Right forelimb (tissue), 1 donor: ENCODE measurements around the gene NEK8.
A peak's percentile ranks its signal among the peaks of the same experiment; 100 is the strongest.
"Not testable (repeated sequence)": the region's sequence is repeated elsewhere in the genome, so short reads cannot be mapped to it uniquely, and the experiment has no call there.

Experiments
- DNase-seq: peaks from one replicate; pipeline ENCODE4 v3.0.0-alpha.2; 2018

Gene NEK8

DNA sequence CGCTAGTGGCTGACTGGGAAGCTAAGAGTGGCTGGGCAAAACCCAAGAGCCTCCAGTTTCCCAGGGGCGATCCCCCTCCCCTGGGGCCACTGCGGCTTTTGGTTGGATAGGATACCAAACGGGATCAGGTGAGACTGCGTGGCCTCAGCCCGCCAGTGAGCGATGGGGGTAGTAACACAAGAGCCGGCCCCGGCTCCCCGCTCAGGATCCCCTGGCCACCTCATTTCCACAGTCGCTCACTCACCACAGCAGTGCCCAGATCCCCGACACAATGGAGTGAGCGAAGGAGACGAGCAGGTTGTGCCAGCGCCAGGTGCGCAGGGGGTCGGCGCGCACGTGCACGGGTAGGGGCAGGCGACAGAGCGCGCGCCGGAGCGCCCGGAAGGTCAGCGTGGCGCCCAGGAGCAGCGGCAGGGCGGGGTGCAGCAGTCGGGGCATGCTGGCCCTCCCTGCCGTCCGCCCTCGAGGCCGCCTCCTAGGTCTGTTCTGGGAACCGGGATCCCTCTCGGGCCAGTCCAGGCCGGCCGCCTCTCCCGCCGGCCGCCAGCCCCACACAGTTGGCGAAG is 2.8 kb upstream of the NEK8 start:
- DNase-seq: no peak

DNA sequence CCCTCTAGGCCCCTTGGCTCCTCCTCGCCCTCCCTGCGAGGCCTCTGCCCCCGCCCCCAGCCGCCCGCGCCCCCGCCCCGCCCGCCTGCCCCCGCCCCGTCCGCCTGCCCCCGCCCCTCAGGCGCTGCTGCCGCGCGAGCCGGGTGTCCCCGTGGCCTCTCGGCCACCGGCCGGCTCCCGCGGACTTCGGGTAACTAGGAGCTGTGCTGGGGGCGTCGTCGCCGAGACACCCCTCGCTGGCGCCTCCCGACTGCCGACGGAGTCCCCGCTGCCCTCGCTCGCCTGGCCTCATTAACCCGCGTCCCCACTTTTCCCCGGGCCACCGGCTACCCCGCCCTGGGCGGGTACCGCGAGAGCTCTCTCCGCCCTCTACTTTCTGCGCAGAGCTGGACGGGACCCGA is 2.4 kb upstream of the NEK8 start, which contains the start of gene TLCD1:
Gene TLCD1 (minus strand): TSS at position 8 of the 401 bp plus-strand sequence. CDS start 136 bp downstream, outside the sequence.
- peak; percentile 87 for DNase-seq

DNA sequence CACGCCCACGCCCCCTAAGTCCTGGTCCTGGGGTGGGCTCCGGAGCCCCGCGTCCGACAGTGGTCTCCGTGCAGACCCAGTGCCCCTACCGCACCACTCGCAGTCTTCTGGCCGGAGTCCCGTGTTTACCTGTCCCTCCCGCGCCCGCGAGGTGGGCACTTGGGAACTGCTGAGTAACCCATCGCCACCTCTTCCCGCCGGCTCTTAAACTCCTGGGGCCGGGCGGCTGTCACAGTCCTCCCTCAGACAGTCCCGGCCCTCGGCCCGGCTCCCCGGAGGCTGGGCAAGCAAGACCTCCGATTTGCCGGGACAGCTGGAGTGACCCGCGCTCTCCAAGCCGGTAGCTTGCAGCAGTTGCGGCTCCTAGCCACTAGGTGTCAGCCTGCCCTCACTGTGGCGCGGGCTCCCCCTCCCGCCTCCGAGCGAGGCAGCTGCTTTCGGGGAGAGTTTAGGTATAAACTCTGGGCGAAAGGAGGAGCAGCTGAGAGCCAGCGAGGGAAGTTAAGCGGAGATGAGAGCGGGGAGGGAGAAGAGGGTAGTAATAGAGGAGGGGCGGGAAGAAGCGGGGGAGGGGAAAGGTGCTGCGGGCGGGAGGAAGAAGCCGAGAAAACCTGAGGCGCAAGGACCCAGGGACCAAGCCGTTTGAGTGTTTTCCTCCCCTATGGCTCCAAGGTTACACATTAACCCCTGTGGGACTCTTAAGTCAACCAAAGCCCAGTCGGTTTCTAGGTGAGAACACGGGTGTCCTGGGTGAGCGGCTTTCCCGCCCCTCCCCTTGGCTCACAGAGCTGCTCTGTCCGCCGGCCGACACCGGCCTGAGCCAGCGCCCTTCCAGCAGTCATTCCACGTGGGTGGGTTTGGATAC is 1.7 kb upstream of the NEK8 start:
- peak; percentile 97 for DNase-seq

DNA sequence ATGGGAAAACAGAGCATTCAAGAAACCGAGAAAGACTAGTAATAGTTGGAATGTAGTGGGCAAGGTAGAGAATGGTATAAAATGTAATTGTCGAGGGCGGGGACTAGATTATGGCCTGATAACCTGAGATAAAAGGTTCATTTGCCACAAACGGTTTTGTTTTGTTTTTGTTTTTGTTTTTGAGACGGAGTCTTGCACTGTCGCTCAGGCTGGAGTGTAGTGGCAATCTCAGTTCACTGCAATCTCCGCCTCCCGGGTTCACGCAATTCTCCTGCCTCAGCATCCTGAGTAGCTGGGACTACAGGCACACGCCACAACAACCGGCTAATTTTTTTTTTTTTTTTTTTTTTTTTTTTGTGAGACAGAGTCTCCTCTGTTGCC is 1.4 kb downstream of the NEK8 start:
- no peak for DNase-seq

DNA sequence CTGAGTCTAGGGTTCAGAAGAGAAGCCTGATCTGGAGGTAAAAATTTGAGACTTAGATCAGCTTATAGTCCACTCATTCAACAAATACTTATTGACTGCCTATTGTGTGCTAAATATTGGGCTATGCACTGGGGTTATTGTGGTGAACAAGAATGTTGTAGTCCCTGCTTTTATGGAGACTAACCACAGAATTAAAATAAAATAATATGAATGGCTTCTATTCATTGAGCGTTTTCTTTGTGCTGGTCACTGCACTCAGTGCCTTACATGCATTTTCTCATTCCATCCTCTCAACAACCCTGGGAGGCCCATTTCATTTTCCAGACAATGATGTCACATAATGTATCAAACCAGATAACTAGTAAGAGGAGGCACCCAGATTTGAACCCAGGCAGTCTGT is 4.8 kb downstream of the NEK8 start:
- DNase-seq: no peak

DNA sequence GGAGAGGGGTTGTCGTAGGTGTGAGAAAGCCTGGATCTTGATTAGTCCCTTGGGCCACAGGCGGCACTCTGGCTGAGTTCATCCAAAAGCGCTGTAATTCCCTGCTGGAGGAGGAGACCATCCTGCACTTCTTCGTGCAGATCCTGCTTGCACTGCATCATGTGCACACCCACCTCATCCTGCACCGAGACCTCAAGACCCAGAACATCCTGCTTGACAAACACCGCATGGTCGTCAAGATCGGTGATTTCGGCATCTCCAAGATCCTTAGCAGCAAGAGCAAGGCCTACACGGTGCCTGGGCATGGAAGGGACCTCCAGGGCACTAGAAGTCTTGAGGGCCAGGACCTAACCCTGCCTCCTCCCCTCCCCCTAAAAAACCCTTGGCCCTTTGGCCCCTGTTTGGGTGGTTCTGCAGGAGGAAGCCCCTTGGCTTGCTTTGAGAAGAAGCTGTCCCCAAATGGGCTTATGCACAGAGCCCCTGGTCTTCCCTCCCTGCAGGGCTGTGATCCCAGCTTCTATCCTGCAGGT is 6.2 kb downstream of the NEK8 start:
- no peak for DNase-seq

DNA sequence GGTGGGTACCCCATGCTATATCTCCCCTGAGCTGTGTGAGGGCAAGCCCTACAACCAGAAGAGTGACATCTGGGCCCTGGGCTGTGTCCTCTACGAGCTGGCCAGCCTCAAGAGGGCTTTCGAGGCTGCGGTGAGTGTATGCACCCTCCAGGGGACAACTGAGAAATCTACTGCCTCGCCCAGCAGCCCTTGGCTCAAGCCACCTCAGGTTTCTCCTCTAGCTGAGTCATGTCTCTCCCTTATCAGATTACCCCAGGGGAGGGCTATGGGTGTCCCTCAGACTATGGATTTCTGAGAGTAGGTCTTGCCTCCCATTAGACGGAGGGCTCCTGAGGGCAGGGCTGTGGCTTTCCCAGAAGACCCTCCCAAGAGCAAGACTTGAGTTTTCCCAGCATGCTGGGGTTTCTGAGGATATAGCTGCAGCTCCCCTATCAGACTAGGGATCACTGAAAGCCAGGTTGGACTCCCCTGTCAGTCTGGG is 6.7 kb downstream of the NEK8 start:
- no peak for DNase-seq

DNA sequence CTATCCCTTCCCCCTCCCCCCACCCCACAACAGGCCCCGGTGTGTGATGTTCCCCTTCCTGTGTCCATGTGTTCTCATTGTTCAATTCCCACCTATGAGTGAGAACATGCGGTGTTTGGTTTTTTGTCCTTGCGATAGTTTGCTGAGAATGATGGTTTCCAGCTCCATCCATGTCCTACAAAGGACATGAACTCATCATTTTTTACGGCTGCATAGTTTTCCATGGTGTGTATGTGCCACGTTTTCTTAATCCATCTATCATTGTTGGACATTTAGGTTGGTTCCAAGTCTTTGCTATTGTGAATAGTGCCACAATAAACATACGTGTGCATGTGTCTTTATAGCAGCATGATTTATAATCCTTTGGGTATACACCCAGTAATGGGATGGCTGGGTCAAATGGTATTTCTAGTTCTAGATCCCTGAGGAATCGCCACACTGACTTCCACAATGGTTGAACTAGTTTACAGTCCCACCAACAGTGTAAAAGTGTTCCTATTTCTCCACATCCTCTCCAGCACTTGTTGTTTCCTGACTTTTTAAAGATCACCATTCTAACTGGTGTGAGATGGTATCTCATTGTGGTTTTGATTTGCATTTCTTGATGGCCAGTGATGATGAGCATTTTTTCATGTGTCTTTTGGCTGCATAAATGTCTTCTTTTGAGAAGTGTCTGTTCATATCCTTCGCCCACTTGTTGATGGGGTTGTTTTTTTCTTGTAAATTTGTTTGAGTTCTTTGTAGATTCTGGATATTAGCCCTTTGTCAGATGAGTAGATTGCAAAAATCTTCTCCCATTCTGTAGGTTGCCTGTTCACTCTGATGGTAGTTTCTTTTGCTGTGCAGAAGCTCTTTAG is 7.6 kb downstream of the NEK8 start:
- not testable (repeated sequence) for DNase-seq

DNA sequence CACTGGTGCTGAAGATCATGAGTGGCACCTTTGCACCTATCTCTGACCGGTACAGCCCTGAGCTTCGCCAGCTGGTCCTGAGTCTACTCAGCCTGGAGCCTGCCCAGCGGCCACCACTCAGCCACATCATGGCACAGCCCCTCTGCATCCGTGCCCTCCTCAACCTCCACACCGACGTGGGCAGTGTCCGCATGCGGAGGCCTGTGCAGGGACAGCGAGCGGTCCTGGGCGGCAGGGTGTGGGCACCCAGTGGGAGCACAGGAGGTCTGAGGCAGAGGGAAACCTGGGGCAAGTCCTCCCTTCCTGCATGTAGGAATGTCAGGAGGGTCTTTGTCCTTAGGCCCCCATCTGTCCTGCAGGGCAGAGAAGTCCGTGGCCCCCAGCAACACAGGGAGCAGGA is 8.7 kb downstream of the NEK8 start:
- no peak for DNase-seq

DNA sequence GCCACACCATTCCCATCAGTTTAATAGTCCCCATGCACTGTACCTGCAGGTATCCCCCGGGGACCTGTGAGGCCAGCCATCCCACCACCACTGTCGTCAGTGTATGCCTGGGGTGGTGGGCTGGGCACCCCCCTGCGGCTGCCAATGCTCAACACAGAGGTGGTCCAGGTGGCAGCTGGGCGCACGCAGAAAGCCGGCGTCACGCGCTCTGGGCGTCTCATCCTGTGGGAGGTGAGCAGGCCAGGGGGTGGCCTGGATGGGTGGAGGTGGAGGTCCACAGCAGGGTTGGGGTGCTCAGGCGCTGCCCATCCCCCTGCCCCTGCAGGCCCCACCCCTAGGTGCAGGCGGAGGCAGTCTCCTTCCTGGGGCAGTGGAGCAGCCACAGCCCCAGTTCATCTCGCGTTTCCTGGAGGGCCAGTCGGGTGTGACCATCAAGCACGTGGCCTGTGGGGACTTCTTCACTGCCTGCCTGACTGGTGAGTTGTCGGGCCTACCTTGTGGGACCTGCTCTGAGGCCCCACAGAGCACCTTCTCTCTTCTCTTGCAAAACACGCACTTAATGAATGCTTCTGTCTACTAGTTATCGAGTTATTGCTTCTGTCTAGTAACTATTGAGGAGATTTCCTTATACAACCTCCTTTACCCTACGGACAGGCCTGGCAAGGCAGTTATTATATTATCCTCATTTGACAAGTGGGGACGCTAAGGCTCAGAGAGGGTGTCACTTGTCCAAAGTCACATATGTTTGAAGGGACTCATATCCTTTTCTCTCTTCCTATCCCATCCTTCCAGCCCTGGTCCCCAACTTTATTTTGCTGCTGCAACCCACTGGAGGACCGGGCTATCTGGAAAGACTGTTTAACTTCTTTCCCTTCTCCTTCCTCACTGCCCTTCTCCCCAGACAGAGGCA is 9.4 kb downstream of the NEK8 start:
- DNase-seq: no peak

DNA sequence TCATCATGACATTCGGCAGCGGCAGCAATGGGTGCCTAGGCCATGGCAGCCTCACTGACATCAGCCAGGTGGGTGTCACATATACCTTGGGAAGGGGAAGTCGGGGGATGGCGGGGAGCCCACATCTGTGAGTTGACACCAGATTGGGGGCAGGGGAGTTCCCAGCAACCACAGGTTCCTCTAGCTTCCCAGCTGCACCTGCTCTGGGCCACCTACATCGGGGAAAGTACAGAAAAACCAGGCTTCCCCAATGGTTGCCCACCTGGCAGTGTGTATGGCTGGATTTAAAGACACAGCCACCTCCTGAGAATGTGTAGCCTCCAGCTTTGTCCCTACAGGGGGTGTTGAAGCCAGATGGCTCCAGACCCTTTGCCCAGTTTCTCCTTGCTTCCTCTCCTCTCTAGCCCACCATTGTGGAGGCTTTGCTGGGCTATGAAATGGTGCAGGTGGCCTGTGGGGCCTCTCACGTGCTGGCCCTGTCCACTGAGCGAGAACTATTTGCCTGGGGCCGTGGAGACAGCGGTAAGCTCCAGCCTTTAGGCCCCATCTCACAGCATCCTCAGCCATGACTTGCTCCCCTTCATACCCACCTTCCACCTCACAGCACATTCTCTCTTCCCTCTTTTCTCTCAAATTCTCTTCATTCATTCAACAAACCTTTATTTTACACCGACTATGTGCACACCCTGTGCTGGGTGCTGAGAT is 10.2 kb downstream of the NEK8 start:
- DNase-seq: no peak

DNA sequence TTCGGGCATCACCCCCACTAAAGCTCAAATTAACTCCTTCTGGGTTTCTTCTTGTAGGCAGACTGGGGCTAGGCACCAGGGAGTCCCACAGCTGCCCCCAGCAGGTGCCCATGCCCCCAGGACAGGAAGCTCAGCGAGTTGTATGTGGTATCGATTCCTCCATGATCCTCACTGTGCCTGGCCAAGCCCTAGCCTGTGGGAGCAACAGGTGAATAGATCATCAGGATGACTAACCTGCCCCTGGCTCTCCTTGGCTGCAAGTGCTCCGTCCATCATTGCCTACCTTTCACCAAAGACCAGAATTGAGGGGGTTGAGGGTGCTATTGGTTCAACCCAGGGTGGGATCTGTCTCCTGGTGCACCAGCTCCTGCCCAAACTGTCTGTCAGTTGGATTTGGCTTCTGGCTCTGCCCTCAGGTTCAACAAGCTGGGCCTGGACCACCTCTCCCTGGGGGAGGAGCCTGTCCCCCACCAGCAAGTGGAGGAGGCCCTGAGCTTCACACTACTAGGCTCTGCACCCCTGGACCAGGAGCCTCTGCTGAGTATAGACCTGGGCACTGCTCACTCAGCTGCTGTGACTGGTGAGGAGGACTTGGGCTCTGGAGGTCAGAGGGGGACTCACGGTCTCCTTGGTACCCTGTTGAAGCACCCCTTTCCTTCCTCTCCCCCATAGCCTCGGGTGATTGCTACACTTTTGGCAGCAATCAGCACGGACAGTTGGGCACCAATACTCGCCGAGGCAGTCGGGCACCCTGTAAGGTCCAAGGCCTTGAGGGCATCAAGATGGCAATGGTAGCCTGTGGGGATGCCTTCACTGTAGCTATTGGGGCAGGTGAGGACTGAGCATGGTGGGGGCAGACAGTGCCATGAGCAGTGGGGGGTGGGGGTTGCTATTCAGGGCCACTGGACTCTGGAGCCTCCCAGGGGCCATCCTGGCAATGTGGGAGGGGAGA is 12.1 kb downstream of the NEK8 start:
- no peak for DNase-seq

DNA sequence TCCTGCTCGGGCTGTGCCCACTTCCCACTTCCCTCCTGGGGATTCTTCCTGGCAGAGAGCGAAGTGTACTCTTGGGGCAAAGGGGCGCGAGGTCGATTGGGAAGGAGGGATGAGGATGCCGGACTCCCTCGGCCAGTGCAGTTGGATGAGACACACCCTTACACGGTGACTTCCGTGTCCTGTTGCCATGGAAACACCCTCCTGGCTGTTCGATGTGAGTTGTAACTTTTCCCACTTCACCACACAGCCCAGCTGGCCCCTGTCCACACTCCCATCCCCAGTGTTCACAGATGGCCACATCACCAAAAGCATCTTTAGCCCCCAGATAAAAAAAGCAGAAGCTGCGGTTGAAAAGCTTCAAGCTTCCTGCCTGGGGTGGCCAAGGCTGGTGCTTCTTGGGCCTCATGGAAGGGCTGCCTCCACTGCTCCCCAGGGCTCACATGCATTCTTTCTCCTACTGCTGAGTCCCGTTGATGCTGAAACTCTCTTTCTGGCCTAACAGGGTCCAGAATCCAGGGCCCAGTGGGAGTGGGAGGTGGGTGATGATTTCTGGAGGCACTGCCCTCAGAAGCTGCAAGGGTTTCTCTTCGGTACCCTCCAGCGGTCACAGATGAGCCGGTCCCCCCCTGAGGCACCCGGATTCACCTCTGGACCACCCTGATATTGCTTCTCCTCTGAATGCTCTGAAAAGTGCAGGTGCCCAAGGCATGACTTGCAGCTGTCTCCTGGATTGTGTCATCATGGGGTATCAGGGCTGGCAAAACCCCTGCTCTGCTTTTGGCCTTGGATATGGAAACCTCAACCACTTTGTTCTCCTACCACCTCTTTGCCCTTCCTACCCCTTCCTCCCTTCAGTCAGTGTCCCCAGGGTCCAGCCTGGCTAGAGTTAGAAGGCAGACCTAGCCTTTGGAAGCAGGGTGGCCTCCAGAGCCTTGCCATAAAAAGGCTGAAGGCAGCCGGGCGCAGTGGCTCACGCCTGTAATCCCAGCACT is 13.1 kb downstream of the NEK8 start:
- no peak for DNase-seq

DNA sequence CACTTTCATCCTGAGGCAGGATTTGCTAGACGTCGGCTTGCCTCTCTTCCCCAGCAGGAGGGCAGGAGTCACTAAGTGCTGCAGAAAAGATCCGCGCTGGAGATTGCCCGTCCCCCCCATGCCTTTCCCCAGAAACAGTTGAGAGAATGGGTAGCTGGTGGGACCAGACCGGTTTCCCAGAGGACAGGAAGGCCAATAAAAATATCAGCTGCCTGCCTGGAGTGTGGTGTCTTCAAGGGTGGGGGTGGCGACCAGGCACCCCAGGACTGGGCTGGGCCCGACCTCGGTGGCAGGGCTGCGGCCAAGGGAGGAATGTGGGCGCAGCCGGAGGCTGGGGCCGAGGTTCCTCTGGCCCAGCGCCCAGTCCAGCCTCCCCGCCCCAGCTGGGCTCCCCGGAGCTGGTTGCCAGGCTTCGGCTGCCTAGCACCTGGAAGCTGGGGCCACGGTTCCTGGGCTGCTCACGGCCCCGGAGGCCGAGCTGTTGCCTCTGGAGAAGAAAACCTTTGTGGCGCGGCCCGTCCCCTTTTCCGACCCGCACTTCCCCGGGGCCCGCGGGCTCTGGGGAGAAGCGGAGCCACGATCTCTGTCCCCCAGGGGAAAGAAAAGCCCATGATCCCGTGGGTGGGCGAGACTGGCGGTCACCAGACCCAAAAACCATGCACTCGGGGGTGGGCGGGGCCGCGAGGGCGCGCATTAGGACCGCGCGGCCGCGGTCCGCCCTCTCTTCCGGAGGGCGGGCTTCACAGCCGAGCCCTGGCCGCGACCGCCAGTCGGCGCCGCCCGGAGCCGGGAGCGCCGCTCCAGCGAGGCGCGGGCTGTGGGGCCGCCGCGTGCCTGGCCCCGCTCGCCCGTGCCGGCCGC is 14.9 kb downstream of the NEK8 start, which contains the start of gene TRAF4:
Gene TRAF4 (plus strand): TSS at position 769 of the 861 bp plus-strand sequence. CDS start 102 bp downstream, outside the sequence.
- DNase-seq: peak; percentile 89

DNA sequence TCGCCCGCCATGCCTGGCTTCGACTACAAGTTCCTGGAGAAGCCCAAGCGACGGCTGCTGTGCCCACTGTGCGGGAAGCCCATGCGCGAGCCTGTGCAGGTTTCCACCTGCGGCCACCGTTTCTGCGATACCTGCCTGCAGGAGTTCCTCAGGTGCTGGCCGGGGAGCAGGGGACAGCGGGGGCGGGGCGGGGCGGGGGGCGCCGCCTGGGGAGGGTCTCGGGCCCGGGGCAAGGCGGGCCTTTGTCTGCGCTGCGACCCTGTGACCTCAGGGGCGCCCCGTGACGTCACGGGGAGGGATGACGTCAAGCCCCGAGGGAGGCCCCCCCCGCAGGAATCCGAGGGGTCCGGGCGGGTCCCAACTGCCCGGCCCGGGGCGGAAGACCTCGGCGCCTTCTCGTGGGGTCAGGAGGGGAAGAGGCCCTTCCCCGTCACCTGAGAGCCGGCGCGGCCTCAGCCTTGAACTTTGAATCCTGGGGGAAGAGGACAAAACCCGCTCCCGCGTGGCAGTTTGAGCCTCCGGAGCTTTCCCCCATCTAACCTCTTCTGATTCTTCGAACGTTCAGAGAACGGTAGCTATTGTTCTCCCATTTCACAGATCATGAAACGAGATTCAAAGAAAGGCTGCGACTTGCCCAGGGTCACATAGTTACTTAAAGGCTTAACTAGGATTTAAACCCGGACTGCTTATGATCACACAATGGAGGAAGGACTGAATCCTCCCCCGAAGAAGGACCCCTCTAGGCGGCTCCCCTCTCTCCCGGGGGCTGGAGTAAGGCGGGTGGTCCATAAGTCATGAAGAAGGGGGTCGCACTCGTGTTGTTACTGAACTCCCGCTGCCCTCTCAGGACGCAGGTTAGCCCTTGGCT is 15.8 kb downstream of the NEK8 start:
- DNase-seq: peak; percentile 86

DNA sequence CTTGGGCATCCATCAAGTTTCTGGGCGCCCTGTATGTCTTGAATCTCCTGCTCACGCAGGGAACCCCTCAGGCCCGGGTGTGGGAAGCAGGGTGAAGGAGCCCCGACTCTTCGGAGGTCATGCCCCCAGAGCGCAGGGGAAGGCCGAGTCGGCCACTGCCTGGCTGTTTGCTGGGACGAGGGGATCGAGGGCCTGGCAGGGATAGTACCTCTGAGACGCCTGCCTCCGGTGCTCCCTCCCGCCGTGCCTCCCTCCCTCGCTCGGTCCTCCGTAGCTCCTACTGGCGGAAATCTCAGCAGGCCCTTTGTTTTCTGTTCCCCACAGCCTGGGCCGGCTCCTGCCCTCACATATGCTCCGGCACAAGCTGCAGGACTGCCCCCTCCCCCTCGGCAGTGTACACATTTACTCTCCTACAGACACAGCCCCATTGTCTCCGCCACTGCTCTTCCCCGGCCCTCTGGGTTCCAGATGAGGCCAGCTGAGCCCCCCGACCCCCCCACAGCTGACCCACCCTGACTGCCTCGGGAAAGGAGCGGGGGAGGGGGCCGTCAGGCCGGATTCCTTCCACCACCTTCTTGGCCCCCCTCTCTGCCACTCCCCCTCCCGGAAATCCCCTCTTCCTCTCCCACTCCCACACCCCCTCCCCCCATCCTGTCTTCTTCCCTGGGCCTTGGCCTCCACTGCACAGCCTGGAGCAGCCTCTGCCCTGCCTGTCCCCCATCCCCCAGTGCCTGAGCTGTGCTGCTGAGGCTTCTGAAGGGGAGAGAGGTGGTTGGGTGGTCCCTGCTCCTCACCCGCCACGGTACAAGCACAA is 16.6 kb downstream of the NEK8 start:
- DNase-seq: peak; percentile 81
